ENCODE data around the gene RSRP1.
"Not testable (repeated sequence)": the region's sequence is repeated elsewhere in the genome, so short reads cannot be mapped to it uniquely, and the experiment has no call there.

The RSRP1 gene

DNA sequence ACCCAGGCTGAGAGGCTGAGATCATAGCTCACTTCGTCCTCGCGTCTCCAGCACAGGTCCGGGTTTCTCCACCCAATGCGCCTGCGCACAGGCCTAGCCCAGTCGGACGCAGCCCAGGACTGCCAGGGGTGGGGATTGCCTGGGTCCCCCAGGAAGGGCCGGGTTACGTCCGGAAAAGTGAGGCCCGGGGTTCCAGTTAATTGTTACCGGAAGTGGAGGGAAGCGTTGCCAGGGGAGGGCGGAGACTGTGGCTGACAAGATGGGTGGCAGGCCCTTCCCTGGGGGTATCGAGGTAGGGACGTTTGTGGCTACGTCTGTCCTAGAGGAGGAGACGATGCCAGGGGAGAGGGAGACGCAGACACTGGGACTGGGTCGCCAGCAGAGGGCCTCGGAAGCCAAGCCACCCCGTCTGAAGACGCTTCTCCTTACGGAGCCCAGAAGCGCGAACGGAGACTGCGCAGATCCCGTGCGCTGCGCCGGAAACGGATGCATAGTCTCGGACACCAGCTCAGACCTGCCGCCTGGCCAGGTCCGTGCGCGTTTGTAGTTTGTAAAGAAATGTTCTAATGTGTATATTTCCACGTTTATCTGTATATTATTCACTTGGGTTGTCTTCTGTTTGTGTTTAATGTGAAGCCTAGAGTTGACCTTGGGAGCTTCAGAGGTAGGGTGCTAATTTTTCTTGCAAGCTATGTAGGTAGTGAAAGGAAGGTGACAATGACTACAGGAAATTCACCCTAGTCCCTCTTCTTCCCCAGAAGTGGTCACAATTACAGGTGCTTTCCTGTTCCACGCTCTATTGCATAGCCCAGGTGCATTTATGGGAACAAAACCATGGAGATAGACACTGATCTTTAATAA is 7.3 kb downstream of the RSRP1 start:
- peak overlapping the region; percentile 90 for H3K27ac Mint-ChIP-seq
- peaks cover 28% of the 10 kb centered on the region for H3K36me3 Mint-ChIP-seq
- H3K4me1 Mint-ChIP-seq, result peaks cover 67% of the 10 kb centered on the region
- peak overlapping the region; percentile 80 for H3K4me3 Mint-ChIP-seq
- no peaks in the 10 kb centered on the region for H3K9me3 Mint-ChIP-seq
- ATAC-seq, result peak; percentile 95
- no peaks in the 10 kb centered on the region for H3K27me3 Mint-ChIP-seq

DNA sequence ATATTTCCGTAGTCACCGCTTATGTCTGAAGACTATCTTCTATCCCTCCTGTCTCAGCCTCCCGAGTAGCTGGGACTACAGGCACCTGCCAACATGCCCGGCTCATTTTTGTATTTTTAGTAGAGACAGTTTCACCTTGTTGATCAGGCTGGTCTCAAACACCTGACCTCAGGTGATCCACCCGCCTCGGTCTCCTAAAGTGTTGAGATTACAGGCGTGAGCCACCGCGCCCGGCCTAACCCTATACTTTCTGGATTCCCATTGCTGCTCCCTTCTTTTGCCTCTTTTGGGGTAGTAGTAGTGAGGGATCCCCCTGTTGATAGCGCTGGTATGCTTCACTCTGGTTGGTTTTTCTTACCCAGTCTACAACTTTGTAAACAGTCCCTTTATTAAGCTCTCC is 9.2 kb downstream of the RSRP1 start:
- H3K27me3 Mint-ChIP-seq, result no peaks in the 10 kb centered on the region
- ATAC-seq, result no peak
- peaks cover 56% of the 10 kb centered on the region for H3K4me1 Mint-ChIP-seq
- H3K9me3 Mint-ChIP-seq, result no peaks in the 10 kb centered on the region
- H3K4me3 Mint-ChIP-seq, result no peak overlapping the region
- H3K36me3 Mint-ChIP-seq, result peaks cover 18% of the 10 kb centered on the region
- H3K27ac Mint-ChIP-seq, result peak overlapping the region; percentile 90

- H3K36me3 Mint-ChIP-seq, H3K27me3 Mint-ChIP-seq, H3K9me3 Mint-ChIP-seq, ATAC-seq: not testable (repeated sequence)
- H3K27ac Mint-ChIP-seq, result peak overlapping the region; percentile 90
- peaks cover 52% of the 10 kb centered on the region for H3K4me1 Mint-ChIP-seq
- peak overlapping the region; percentile 64 for H3K4me3 Mint-ChIP-seq
These were observed 11.0 kb downstream of the RSRP1 start for GRCh38 chr1:25236261-25236660.

GRCh38 chr1:25235411-25235810 is 11.8 kb downstream of the RSRP1 start:
- H3K9me3 Mint-ChIP-seq, H3K36me3 Mint-ChIP-seq, H3K27ac Mint-ChIP-seq, ATAC-seq, H3K27me3 Mint-ChIP-seq, H3K4me3 Mint-ChIP-seq: not testable (repeated sequence)
- peaks cover 49% of the 10 kb centered on the region for H3K4me1 Mint-ChIP-seq

DNA sequence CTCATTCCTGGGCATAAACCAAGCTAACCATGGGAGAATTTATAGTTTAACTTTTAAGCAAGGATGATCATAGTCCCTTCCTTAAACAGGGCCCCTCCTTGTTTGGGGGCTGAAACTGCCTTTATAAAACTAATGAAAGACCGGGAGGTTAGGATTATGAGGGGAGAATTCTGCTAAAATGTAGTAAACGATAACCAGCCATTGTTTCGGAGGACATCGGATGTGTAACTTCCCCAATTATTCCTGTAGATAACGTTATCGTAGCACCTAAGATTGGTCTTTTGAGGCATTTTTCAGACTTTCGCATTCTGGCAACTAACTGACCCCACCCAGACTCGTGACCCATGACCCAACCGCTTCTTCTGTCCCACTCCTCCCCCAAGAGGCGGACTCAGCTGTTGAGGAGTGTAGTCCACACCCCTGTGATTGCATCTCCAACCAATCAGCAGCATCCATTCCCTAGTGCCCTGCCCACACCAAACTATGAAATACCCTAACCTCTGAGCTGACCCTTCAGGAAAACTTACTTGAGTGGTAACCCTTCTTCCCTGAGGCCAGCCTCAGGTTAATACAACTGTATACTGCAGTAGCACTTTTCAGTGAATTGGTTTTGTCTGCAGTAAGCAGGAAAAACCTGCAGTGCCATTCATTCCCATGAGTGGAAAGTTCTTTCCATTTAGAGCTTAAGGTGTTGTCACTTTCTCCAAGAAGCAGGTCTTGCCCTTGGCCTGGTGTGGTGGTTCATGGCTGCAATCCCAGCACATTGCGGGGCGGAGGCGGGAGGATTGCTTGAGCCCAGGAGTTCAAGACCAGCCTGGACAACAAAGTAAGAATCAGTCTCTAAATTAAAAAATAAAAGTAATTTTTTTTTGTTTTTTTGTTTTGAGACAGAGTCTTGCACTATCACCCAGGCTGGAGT is 14.1 kb downstream of the RSRP1 start:
- Mint-ChIP-seq H3K27me3 (no peaks in the 10 kb centered on the region), H3K36me3 (peaks cover 23% of the 10 kb centered on the region), H3K4me3 (no peak overlapping the region), H3K4me1 (peaks cover 35% of the 10 kb centered on the region), H3K27ac (no peak overlapping the region), H3K9me3 (no peaks in the 10 kb centered on the region)
- peak; percentile 88 for ATAC-seq

- H3K9me3 Mint-ChIP-seq, result no peaks in the 10 kb centered on the region
- no peak within 1 kb of the TSS for H3K4me3 Mint-ChIP-seq
- peak; percentile 96 for ATAC-seq
- H3K4me1 Mint-ChIP-seq, result peaks cover 26% of the 10 kb centered on the region
- H3K27ac Mint-ChIP-seq, result no peak within 1 kb of the TSS
- peaks cover 32% of the 10 kb centered on the region for H3K36me3 Mint-ChIP-seq
- H3K27me3 Mint-ChIP-seq, result no peaks in the 10 kb centered on the region
These were observed 15.0 kb downstream of the RSRP1 start, which contains the start of gene SYF2 for GRCh38 chr1:25232027-25232865. SYF2 (minus strand) TSS chr1:25232502; CDS start chr1:25232467, 35 bp downstream.

- Mint-ChIP-seq H3K27me3 (no peaks in the 10 kb centered on the region), H3K36me3 (peaks cover 71% of the 10 kb centered on the region), H3K4me3 (no peak overlapping the region), H3K9me3 (no peaks in the 10 kb centered on the region), H3K27ac (no peak overlapping the region), H3K4me1 (no peaks in the 10 kb centered on the region)
- ATAC-seq, result no peak
These were observed 23.8 kb downstream of the RSRP1 start for GRCh38 chr1:25223471-25223870.

DNA sequence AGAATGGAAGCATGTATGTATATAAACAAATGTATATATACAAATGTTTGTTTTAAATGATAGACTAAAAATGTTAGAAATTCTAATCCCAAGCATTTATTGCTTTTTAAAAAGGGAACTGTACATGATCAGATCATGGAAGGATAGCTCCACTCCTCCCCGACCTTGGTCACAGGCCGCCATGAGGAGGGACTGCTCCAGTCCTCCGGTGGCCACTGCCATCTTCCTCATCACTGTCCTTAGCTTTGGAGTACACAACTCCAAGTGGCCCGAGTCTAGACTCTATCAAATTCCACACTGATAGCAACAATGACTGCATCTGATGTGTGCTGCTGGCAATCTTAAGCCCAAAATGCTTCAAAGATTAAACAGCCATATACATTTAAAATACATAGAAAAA is 24.6 kb downstream of the RSRP1 start:
- ATAC-seq, result no peak
- no peaks in the 10 kb centered on the region for H3K4me1 Mint-ChIP-seq
- H3K36me3 Mint-ChIP-seq, result peaks cover 64% of the 10 kb centered on the region
- no peaks in the 10 kb centered on the region for H3K27me3 Mint-ChIP-seq
- H3K9me3 Mint-ChIP-seq, result no peaks in the 10 kb centered on the region
- no peak overlapping the region for H3K4me3 Mint-ChIP-seq
- H3K27ac Mint-ChIP-seq, result no peak overlapping the region

- H3K27ac Mint-ChIP-seq, result no peak overlapping the region
- H3K4me1 Mint-ChIP-seq, result peaks cover 15% of the 10 kb centered on the region
- H3K36me3 Mint-ChIP-seq, result peaks cover 55% of the 10 kb centered on the region
- H3K27me3 Mint-ChIP-seq, result no peaks in the 10 kb centered on the region
- H3K4me3 Mint-ChIP-seq, result no peak overlapping the region
- H3K9me3 Mint-ChIP-seq, result no peaks in the 10 kb centered on the region
- no peak for ATAC-seq
These were observed 26.6 kb downstream of the RSRP1 start for GRCh38 chr1:25220666-25221065.

DNA sequence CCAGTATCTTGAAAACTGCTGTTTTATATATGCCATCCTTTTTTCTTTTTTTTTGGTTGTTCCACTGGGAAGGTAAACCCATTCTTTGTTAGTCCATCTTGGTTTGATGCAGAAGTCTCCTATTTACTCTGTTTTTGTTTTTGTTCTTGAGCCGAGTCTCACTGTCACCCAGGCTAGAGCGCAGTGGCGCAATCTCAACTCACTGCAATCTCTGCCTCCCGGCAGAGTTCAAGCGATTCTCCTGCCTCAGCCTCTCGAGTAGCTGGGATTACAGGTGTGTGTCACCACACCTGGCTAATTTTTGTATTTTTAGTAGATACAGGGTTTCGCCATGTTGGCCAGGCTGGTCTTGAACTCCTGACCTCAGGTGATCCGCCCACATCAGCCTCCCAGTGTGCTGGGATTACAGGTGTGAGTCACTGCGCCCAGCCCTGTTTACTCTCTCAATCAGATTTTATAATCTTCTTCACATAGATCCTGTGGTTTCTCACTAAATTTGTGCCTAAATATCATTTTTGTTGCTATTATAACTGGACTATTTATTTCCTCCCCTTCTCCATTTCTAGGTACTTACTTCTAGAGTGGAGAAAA is 27.5 kb downstream of the RSRP1 start:
- no peak for ATAC-seq
- H3K27ac Mint-ChIP-seq, result no peak overlapping the region
- no peaks in the 10 kb centered on the region for H3K9me3 Mint-ChIP-seq
- H3K4me3 Mint-ChIP-seq, result no peak overlapping the region
- H3K4me1 Mint-ChIP-seq, result peaks cover 15% of the 10 kb centered on the region
- H3K27me3 Mint-ChIP-seq, result no peaks in the 10 kb centered on the region
- H3K36me3 Mint-ChIP-seq, result peaks cover 53% of the 10 kb centered on the region

DNA sequence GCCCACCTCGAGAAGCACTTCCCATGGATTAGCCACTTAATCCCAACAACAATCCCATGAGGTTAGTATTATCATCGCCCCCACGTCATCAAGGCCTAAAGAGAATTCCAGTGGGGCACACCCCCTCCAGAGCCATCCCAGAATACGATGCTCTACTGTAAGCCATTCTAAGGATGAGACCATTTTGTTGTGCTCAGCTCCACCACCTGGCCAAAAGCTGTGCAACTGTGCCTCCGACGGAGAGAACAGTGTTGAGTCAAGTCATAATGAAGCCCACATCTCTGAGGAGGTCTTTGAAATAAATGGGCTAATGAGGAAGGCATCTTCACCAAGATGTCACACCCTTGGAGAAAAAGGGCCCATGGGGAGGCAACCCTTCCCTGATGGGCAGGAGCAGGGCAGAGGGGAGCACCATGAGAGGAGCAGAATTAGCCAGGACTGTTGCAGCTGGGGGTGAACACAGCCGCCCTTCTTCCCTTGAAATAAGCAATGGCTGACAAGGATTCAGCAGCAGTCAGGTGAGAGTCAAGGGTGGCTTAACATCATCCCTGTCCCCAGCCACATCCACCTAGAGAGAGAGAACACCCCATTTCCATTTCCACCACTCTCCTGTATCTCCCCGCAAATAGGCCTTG is 29.5 kb downstream of the RSRP1 start:
- peaks cover 6% of the 10 kb centered on the region for H3K27me3 Mint-ChIP-seq
- peaks cover 15% of the 10 kb centered on the region for H3K4me1 Mint-ChIP-seq
- peaks cover 40% of the 10 kb centered on the region for H3K36me3 Mint-ChIP-seq
- H3K9me3 Mint-ChIP-seq, result no peaks in the 10 kb centered on the region
- H3K27ac Mint-ChIP-seq, result no peak overlapping the region
- H3K4me3 Mint-ChIP-seq, result no peak overlapping the region
- ATAC-seq, result no peak

DNA sequence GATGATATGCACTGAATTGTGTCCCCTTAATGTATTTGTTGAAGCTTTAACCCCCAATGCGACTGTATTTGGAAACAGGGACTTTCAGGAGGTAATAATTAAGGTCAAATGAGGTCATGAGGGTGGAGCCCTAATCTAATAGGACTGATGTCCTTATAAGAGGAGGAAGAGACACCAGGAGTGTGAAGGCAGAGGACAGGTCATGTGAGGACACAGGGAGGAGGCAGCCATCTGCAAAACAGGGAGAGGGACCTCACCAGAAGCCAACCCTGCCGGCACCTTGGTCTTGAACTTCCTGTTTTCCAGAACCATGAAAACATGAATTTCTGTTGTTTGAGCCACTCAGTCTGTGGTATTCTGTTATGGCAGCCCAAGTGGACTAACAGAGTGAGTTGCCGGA is 30.2 kb downstream of the RSRP1 start:
- Mint-ChIP-seq H3K9me3 (no peaks in the 10 kb centered on the region), H3K27me3 (peaks cover 13% of the 10 kb centered on the region), H3K27ac (no peak overlapping the region), H3K4me1 (peaks cover 15% of the 10 kb centered on the region), H3K36me3 (peaks cover 35% of the 10 kb centered on the region), H3K4me3 (no peak overlapping the region)
- no peak for ATAC-seq

DNA sequence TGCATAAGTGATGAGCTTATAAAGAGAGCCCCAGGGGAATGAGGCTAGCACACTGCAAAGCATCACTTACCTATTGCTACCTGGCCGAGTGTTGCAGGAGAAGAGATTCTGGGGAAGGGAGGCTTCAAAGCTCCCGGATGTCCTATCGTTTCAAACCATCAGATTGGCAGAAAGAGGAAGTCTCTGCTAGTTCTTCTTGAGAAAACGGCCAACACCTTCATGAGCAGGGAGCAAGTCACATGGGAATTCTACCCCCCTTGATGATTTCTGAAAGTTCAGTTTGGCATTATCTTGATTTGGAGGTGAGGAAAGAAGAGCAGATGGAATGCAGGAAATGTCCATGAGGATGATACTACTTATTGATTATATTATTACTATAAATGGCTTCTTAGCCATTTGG is 31.1 kb downstream of the RSRP1 start:
- peaks cover 21% of the 10 kb centered on the region for H3K27me3 Mint-ChIP-seq
- H3K27ac Mint-ChIP-seq, result no peak overlapping the region
- H3K9me3 Mint-ChIP-seq, result no peaks in the 10 kb centered on the region
- H3K36me3 Mint-ChIP-seq, result peaks cover 28% of the 10 kb centered on the region
- H3K4me1 Mint-ChIP-seq, result peaks cover 15% of the 10 kb centered on the region
- peak overlapping the region; percentile 24 for H3K4me3 Mint-ChIP-seq
- peak; percentile 83 for ATAC-seq

- Mint-ChIP-seq H3K4me3 (no peak overlapping the region), H3K4me1 (peaks cover 15% of the 10 kb centered on the region), H3K27ac (no peak overlapping the region), H3K27me3 (peaks cover 25% of the 10 kb centered on the region), H3K9me3 (no peaks in the 10 kb centered on the region), H3K36me3 (peaks cover 6% of the 10 kb centered on the region)
- ATAC-seq, result no peak
These were observed 34.5 kb downstream of the RSRP1 start for GRCh38 chr1:25212725-25213124.
